ENCODE measurements around the gene LYPLA2.
"Not testable (repeated sequence)": the region's sequence is repeated elsewhere in the genome, so short reads cannot be mapped to it uniquely, and the experiment has no call there.

The LYPLA2 gene

DNA sequence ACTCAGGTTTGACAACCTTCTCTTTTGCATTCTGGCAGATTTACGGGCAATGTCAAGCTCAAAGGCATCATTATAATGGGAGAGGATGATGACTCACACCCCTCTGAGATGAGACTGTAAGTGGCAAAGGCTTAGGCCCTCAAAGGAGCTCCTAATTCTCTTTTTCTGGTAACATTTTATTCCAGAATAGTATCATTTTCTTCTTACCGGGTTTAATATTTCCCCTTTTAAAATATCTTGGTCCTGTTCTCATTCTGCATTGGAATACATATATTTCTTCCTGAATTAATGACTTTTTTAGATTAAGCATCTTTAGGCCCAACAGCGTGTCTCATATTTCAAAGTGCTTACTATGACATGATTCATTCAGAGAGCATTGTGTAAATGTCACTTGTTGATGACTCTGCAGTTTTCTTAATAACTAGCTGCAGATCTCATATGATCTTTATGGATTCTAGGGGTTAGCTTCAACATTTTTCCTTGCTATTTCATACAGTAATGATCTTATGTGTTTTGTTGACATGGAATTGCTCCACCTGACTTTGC lies 11.0 kb upstream of the LYPLA2 start:
- DNase-seq, result peak; percentile 65

DNA sequence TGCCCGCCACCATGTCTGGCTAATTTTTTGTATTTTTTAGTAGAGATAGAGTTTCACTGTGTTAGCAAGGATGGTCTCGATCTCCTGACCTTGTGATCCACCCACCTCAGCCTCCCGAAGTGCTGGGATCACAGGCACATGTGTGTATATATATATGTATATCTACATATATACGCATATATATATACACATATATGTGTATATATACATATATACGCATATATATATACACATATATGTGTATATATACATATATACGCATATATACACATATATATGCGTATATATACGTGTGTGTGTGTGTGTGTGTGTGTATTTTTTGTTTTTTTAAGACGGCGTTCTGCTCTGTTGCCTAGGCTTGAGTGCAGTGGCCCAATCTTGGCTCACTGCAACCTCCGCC lies 7.8 kb upstream of the LYPLA2 start:
- not testable (repeated sequence) for DNase-seq

DNA sequence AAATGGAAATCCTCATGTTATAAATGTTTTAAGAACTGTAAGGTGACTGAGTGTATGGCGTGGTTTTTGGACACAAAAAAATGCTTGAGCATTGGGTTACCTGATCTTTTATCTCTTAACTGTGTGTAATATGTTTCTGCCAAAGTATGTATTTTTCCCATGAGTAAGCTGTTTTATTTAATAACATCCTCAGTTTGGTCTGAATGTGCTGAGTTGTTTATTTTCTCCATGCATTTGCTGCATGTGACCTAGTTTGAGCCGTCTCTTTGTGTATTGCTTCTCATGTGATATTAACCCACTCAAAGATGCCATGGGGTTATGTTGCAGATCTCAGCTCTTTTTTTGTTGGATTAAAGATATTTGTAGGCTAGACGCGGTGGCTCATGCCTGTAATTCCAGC lies 6.1 kb upstream of the LYPLA2 start:
- no peak for DNase-seq

DNA sequence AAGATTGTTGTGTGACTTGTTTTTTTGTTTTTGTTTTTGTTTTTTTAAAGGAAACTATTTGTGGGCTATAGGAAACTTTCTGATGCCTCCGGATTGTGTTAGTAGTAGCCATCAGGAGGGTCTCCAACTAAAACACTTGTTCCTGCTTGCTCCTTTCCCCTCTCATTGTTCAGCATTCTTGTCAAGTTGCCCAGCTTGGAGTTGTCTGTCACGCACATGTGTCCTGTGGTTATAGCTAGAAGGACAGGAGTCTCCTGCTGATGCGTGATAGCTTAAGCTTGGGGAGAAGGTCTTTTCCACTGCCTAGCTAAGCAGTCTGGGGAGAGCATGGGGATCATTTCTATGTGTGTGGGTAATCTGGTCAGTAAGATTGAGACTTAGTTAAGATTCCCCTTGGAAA lies 3.2 kb upstream of the LYPLA2 start:
- no peak for DNase-seq

DNA sequence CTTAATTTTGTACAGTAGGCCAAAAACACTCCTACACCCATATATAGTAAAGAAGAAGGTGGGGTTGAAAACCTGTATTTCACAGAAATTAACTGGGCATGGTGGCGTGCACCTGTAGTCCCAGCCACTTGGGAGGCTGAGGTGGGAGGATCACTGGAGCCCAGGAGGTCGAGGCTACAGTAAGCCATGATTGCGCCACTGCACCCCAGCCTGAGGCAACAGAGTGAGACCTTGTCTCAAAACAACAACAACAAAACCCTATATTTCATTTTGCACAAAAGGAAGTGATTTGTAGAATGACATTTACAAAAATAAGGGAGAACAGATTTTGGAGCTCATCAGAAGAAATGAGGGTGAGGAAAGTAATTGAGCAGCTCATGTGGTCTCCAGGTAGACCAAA lies 2.2 kb upstream of the LYPLA2 start:
- no peak for DNase-seq

DNA sequence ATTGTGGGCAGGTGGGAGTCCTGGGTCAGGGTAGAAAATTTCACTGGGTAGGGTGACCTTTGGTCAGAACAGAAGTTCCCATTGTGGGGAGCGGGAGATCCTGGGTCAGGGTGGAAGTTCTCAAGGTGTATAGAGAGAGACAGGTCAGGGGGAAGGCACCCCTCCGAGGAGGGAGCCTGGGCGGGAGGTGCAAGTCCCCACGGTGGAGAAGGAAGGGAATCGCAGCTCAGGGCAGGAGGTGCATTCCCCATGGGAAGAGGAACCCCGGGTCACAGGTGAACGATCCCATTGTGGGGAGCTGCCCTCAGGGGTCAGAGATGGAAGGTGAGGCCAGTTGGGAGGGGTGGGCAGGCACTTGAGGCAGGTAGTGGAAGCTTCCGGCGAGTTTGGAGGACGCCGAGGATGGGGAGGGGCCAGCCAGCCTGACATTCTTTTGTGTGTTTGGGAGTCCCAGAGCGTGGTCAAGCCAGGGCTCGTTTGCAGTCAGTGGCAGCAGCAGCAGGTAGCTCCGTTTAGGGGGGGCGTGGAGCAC lies 637 bp downstream of the LYPLA2 start:
- DNase-seq, result no peak

DNA sequence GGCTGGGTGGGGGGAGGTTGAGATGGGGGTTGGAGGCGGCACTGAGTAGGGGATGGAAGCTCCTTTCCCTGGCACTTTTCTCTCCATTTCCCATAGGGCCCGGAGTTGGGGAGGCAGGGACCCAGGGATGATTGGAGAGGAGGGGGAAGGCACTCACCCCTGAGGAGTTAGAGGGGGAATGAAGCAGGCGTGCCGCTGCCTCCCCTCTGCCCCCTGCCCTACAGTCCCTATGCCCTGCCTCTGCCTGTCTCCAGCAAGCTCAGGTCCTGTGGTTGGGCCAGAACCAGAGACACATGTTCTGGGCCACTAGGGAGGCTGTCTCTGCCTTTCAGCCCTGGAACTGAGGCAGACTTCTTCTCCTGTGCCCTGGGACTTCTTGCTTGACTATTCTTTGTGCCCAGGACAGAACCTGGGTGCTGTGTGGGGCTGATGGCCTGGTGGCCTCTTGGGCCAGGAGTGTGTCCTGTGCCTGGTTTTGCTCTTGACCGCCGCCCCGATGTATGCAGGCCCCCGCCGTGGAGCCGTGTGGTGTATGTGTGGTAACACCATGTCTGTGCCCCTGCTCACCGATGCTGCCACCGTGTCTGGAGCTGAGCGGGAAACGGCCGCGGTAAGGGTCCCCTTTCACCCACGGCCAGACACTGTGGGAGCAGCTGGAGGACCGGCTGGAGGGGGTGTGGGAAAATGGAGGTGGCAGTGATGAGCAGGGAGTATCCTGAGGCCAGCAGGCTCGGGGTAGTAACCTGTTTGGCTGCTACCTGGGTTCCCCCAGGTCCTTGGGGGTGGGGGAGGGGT lies 1.4 kb downstream of the LYPLA2 start:
- DNase-seq, result no peak

DNA sequence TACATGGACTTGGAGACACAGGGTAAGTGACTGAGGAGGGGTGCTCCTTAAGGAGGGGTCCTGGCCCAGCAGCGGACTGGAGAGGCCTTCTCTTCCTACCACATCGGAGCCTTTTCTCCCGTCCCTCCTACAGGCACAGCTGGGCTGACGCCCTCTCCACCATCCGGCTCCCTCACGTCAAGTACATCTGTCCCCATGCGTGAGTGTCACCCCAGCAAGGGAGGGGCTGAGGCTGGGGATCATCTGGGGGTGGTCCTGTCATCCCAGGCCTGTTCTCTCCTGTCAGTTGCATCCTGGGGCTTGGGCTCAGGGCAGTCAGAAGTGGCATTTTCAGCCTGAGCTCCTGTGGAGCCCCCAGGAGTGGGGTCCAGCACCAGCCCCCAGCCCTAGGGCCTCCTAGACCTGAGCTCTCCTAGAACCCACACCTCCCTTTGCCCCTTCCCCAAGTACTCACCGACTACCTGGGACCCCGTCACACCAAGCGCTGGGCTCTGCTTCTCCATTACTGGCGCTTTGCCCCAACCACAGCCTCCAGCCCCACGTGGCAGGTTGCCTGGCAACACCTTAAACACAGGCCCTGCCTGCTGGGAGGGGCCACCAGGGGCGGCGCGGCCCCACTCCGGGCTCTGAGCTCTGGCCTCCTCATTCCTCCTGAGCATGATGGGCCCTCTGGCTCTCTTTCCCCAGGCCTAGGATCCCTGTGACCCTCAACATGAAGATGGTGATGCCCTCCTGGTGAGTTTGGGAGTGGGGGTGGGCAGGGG lies 2.3 kb downstream of the LYPLA2 start:
- DNase-seq, result peak; percentile 35

DNA sequence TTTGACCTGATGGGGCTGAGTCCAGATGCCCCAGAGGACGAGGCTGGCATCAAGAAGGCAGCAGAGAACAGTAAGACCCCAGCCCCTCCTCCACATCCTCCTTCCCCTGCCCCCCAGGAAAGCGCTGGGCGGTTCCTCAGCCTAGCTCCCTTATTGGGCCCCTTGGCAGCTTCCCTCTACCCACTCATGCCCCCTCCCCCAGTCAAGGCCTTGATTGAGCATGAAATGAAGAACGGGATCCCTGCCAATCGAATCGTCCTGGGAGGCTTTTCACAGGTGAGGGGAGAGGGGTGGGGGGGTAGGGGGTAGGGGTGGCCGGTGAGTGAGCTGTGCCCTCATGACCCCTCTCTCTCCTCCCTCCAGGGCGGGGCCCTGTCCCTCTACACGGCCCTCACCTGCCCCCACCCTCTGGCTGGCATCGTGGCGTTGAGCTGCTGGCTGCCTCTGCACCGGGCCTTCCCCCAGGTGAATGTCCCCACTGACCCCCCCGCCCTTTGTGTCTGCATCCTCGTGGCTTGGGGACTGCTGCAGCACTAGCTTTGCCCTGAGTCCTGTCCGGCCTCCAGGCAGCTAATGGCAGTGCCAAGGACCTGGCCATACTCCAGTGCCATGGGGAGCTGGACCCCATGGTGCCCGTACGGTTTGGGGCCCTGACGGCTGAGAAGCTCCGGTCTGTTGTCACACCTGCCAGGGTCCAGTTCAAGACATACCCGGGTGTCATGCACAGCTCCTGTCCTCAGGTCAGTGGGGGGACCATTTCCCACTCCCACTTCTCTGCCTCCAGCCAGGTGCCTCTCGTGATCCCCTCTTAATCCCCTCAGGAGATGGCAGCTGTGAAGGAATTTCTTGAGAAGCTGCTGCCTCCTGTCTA lies 3.2 kb downstream of the LYPLA2 start:
- DNase-seq, result no peak

DNA sequence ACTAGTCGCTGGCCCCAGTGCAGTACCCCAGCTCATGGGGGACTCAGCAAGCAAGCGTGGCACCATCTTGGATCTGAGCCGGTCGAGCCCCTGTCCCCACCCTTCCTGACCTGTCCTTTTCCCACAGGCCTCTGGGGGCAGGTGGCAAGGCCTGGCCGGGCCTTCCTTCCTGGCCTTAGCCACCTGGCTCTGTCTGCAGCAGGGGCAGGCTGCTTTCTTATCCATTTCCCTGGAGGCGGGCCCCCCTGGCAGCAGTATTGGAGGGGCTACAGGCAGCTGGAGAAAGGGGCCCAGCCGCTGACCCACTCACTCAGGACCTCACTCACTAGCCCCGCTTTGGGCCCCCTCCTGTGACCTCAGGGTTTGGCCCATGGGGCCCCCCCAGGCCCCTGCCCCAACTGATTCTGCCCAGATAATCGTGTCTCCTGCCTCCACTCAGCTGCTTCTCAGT lies 3.8 kb downstream of the LYPLA2 start:
- DNase-seq, result not testable (repeated sequence)

DNA sequence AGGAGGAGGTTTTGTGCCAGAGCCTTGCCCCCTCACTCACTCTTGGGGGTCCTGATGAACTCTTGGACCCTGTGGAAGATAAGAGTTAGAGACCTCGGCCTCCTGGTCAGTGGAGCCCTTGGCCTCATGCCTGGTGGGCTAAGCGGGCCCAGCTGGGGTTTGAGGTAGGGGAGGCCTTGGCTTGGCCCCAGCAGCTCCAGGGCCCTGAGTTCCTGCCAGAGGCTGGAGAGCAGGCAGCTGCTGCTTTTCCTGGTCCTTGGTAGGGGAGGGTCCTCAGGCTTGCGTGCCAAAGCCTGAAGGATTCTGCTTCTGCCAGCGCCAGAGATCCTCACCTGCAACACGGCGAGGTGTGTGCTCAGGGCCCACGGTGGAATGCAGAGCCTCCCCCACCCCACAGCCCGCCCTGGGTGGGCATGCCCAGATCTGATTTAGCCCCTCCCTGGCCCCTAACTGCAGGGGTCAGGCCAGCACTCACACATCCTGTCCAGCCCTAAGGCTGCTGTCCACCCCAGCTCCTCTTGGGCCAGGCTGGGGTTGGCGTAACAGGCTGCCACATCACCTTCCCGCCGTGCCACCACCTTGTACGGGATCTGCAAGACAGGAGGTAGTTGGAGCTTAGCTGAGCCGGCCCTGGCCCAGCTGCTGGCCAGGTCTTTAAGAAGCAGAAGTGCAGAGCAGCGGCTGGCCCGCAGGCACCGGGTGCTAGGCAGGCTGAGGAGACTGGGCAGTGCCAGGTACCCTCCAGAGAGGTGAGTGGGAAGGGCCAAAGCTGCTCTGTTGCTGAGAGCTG lies 4.9 kb downstream of the LYPLA2 start:
- no peak for DNase-seq

DNA sequence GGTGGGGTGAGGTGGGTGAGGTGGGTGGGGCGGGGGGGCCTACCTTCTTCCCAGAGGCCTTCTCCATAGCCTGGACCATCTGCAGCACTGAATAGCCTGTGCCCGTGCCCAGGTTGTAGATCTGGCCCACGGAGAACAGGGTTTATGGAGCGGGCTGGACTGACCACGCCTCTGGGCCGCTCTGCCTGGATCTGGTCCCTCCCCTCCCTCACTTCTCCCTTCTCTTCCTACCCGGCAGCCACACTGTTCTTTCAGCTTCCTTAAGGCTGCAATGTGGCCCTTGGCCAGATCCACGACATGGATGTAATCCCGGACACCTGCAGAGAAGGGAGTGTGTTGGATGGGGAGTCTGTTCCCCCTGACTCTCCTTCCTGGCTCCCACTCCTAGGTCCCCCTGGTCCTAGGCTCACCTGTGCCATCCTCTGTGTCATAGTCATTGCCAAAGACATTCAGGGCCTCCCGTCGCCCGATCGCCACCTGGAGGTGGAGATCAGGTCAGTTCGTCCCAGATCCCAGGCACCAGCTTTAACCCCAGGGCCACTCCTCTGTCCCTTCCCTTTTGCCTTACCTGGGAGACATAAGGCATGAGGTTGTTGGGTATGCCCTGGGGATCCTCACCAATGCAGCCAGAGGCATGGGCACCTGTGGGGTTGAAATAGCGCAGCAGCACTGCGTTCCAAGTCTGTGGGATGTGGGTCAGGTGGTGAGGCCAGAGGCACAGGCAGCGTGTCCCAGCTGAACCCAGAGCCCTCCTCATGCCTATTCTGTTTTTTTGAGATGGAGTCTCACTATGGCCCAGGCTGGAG lies 5.7 kb downstream of the LYPLA2 start:
- DNase-seq, result no peak

DNA sequence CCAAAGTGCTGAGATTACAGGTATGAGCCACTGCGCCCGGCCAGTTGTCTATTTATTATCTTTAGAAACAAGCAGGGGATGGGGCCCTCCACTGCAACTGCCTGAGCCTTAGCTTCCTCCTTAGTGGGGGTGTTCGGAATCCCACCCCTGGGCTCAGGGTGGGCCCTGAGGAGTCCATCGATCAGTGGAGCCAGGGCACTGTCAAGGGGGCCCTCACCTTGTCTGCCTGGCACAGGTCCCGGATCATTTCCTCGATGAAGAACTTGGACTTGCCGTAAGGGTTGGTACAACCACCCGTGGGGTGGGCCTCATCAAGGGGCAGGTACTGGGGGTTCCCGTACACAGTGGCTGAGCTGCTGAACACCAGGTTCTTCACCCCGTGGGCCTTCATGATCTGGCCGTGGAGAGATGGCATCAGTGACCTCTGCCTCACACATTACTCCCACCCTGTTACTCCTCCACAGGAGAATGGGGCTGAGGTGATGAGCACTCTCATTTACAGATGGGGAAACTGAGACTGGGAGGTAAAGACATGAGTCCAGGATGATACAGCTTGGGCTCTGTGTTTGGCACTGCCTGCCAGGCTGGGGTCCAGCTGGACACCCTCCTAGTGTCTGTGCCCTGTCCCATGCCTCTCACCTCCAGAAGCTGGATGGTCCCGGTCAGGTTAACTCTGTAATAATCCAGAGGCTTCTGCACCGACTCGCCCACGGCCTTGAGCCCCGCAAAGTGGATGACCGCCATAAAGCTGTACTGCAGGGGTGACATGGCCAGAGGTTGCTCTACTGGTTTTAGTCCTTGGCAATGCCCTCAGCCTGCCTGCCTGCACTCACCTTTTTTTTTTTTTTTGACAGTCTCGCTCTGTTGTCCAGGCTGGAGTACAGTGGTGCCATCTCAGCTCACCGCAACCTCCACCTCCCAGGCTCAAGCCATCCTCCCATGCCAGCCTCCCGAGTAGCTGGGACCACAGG lies 6.8 kb downstream of the LYPLA2 start:
- no peak for DNase-seq

DNA sequence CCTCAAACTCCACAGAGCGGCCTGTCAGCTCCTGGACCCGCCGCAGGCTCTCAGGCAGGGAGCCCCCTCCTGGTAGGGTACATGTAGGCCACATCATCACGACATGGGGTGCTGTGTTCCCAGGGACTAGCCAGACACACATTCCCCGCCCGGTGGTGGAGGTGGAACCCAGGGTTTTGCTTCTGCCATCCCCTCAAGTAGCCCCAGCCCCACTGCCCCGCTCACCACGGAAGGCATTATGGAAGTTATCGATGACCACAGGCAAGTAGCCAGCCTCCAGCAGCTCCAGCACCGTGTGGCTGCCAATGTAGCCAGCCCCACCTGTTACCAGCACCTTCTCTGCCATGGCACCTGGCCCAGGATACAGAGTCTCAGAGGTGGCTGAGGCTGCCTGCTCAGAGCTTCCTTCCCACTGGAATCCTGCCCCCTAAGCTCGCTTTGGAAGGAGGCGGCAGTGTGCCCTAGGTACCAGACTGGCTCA lies 7.8 kb downstream of the LYPLA2 start:
- DNase-seq, result no peak

DNA sequence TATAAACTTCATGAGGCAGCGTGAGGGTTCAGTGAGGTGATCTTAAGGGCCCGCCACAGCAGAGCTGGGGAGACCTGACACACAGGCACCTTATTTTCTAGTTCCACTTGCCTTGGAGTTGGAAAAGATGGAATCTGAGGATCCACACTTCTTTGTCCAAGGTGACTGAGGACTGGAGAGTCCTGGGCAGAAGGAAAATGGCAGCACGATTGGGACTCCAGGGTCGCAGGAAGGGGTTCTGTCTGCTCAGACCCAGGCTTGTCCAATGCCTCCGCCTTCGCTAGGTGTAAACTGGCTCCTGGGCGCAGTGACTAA lies 8.3 kb downstream of the LYPLA2 start:
- DNase-seq, result no peak

DNA sequence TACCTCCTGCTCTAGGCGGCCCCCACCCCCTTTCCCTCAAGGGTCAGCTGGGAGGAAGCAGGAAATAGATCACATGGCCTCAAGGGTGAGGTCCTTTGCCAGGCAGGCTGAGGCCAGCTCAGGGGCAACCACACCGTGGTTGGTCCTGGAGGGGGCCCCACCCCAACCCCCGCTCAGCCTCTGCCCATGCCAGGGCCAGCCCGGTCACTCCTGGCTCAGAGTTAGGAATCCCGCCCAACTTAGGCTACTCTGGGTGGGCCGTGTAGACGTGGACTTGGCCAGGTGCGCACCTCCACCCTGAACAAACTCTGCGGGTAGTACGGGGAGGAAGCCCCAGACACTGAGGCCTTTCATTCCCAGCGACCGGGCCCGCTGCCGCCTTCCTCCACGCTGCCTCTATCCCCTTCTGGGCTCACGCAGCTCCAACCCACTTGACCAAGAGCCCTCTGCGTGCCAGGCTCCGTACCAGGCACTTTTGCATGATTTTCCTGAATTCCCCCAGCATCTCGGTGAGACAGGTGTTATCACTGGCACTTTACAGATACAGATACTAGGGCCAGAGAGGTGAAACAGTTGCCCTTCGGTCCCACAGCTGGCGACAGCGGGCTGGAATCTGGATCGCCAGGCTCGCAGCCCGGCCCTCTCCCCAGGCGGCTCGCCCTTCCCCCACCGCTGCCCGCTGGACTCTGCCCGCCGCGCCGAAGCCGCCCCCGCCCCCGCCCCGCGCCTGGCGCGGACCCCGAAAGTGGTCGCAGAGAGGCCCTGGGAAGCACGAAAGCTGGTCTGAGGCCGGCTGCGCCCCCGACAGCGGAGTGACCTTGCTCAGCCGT lies 8.8 kb downstream of the LYPLA2 start:
- DNase-seq, result peak; percentile 38

DNA sequence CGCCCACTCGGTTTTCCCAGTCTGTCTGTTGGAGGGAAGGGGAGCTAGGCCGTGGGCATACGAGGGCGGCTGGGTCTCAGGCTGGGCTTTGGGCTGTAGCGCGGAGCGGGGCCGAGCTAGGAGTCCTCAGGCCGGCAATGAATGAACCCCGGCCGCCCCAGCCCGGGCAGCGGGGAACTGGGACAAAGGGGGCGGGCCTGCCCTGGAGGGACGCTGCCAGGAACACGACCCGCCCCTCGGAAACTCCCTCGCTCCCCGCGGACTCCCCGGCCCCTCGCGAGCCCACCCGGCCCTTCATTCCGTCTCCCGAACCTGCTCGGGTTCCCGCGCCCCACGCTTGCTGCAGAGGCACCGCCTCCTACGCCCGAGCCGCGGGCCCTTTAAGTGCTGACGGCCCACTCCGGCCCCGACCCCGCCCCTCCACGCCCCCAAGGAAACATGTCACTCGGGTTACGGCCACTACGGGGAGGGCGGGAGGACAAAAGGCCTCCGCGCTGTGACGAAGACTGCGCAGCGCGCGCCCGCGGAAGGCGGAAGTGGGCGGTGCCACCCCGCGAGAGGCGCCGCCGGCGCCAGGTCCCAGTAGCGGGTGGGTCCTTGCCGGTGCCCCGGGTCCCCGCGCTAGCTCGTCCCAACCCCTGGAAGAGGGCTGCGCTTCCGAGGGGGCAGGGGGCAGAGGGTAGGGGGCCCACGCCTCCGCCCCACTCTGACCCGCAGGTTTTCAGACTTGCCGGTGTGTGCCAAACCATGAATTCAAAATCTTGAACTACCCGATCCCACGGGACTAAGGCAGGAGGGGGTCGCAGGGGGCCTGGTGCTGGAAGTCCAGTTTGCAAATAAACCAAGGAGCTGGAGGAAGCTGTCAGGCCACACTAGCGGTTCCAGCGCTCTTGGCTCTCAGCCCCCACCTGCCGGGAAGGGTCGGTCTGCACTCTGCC lies 9.7 kb downstream of the LYPLA2 start, which contains the start of gene GALE:
Gene GALE (minus strand): TSS at position 355 of the 938 bp plus-strand sequence. CDS start 1,747 bp downstream, outside the sequence.
- peak; percentile 94 for DNase-seq

Measured in fibroblast of skin of right quadriceps (primary cell).